ENCODE measurements around the gene TRAT1.

The TRAT1 gene

GRCh38 chr3:108835101-108835500, 12.5 kb downstream of the TRAT1 start:
- peaks cover 99% of the 10 kb centered on the region for H3K79me2 ChIP-seq (ENCODE audit: insufficient read depth, low read length)
- H3K4me3 ChIP-seq (ENCODE audit: low read depth in 1 of 2, low read length in 2 of 2): no peak overlapping the region
- H3K9ac ChIP-seq (ENCODE audit: low read depth, low read length): no peak overlapping the region
- no peaks in the 10 kb centered on the region for H3K27me3 ChIP-seq (ENCODE audit: insufficient read depth, low read length, poor library complexity)
- DNase-seq (no peak), ATAC-seq (ENCODE audit: insufficient read depth, low read depth) (peak; percentile 81)
- H3K4me2 ChIP-seq (ENCODE audit: insufficient read depth, low read length): 0 out of 2 replicates have a peak overlapping the region, but pooled peaks have one; percentile 30
- H3K9me3 ChIP-seq (ENCODE audit: insufficient read depth, low read length, severe bottlenecking): no peaks in the 10 kb centered on the region
- peaks cover 64% of the 10 kb centered on the region for H3K4me1 ChIP-seq (ENCODE audit: insufficient read depth, low read length)
- H2AFZ ChIP-seq (ENCODE audit: low read depth, low read length): no peak overlapping the region
- peaks cover 88% of the 10 kb centered on the region for H3K36me3 ChIP-seq (ENCODE audit: insufficient read depth, low read length)
- peaks cover 35% of the 10 kb centered on the region for H4K20me1 ChIP-seq (ENCODE audit: insufficient read depth, low read length)
- H3K27ac ChIP-seq (ENCODE audit: low read length): peak overlapping the region; percentile 22; the same call in 1 of the 2 replicates
- TF ChIP-seq EZH2 (IDR thresholded peaks at IDR 0.05; ENCODE audit: borderline replicate concordance, low read depth, low read length, severe bottlenecking): no peak
- TF ChIP-seq CTCF (IDR thresholded peaks at IDR 0.05; ENCODE audit: borderline replicate concordance, extremely low read depth, low read length, poor library complexity, severe bottlenecking): no peak

GRCh38 chr3:108838436-108838835, 15.8 kb downstream of the TRAT1 start:
- no peak for TF ChIP-seq EZH2 (IDR thresholded peaks at IDR 0.05; ENCODE audit: borderline replicate concordance, low read depth, low read length, severe bottlenecking)
- no peak for TF ChIP-seq CTCF (IDR thresholded peaks at IDR 0.05; ENCODE audit: borderline replicate concordance, extremely low read depth, low read length, poor library complexity, severe bottlenecking)
- H3K27me3 ChIP-seq (ENCODE audit: insufficient read depth, low read length, poor library complexity): no peaks in the 10 kb centered on the region

GRCh38 chr3:108845709-108846293, 23.2 kb downstream of the TRAT1 start:
- peaks cover 82% of the 10 kb centered on the region for H3K36me3 ChIP-seq (ENCODE audit: insufficient read depth, low read length)
- no peak overlapping the region for H2AFZ ChIP-seq (ENCODE audit: low read depth, low read length)
- peaks cover 18% of the 10 kb centered on the region; the same call in 1 of the 2 replicates for H4K20me1 ChIP-seq (ENCODE audit: insufficient read depth, low read length)
- no peak for ATAC-seq (ENCODE audit: insufficient read depth, low read depth)
- no peak for TF ChIP-seq CTCF (IDR thresholded peaks at IDR 0.05; ENCODE audit: borderline replicate concordance, extremely low read depth, low read length, poor library complexity, severe bottlenecking)
- no peaks in the 10 kb centered on the region for H3K9me3 ChIP-seq (ENCODE audit: insufficient read depth, low read length, severe bottlenecking)
- H3K27me3 ChIP-seq (ENCODE audit: insufficient read depth, low read length, poor library complexity): no peaks in the 10 kb centered on the region
- H3K9ac ChIP-seq (ENCODE audit: low read depth, low read length): no peak overlapping the region
- DNase-seq: no peak
- no peaks in the 10 kb centered on the region for H3K4me1 ChIP-seq (ENCODE audit: insufficient read depth, low read length)
- H3K4me2 ChIP-seq (ENCODE audit: insufficient read depth, low read length): no peak overlapping the region
- H3K27ac ChIP-seq (ENCODE audit: low read length): no peak overlapping the region
- peaks cover 67% of the 10 kb centered on the region for H3K79me2 ChIP-seq (ENCODE audit: insufficient read depth, low read length)
- no peak overlapping the region for H3K4me3 ChIP-seq (ENCODE audit: low read depth in 1 of 2, low read length in 2 of 2)

More at GRCh38 chr3:108838436-108838835, 15.8 kb downstream of the TRAT1 start:
- no peak overlapping the region for H3K27ac ChIP-seq (ENCODE audit: low read length)
- H3K4me2 ChIP-seq (ENCODE audit: insufficient read depth, low read length): no peak overlapping the region
- no peak overlapping the region for H2AFZ ChIP-seq (ENCODE audit: low read depth, low read length)
- H3K79me2 ChIP-seq (ENCODE audit: insufficient read depth, low read length): peaks cover 99% of the 10 kb centered on the region
- H3K9me3 ChIP-seq (ENCODE audit: insufficient read depth, low read length, severe bottlenecking): no peaks in the 10 kb centered on the region
- H3K4me3 ChIP-seq (ENCODE audit: low read depth in 1 of 2, low read length in 2 of 2): no peak overlapping the region
- no peak overlapping the region for H3K9ac ChIP-seq (ENCODE audit: low read depth, low read length)
- H4K20me1 ChIP-seq (ENCODE audit: insufficient read depth, low read length): peaks cover 38% of the 10 kb centered on the region
- peaks cover 31% of the 10 kb centered on the region for H3K4me1 ChIP-seq (ENCODE audit: insufficient read depth, low read length)
- ATAC-seq (ENCODE audit: insufficient read depth, low read depth) (no peak), DNase-seq (no peak)
- H3K36me3 ChIP-seq (ENCODE audit: insufficient read depth, low read length): peaks cover 84% of the 10 kb centered on the region

All from DND-41 (cell line).